Pancreas (tissue), 10 donors: ENCODE measurements around the gene HID1. TPM values are rescaled to one million over a fixed set of nuclear protein-coding genes. Genes with fewer than 3 reads are reported as not detected.

ENCODE experiments used
- ATAC-seq, 4 donors: fragments of 200-7000 bp; cut with Tn5 transposase; one replicate each; pipeline versions ENCODE4 v1.8.0 to v1.9.1; 2020; ENCODE audit warnings: mild to moderate bottlenecking in 4 of 4, moderate library complexity in 4 of 4
- DNase-seq, 6 donors: peaks; one replicate each; pipeline ENCODE4 v3.0.0-alpha.2; 2020
- FAIRE-seq: peaks from 2 replicates; lab custom pipeline; 2012; peaks lifted over from hg19 to GRCh38; lab: Jason Lieb, UNC
- H3K27ac ChIP-seq, 4 donors: fragments of 200-600 bp; sonication (generic); 1 replicate in 3 of 4; 2 replicates in 1 of 4; pipeline versions ENCODE4 v1.5.0 to v1.8.0; 2020
- H3K27me3 ChIP-seq, 4 donors: fragments of 200-600 bp; one replicate each; pipeline ENCODE4 v1.8.0; 2021
- H3K36me3 ChIP-seq, 3 donors: fragments of 200-600 bp; sonication (generic) in 1 of 3; one replicate each; pipeline versions ENCODE4 v1.5.0 to v1.8.0; 2020 to 2021
- H3K4me1 ChIP-seq, 3 donors: fragments of 200-600 bp; one replicate each; pipeline ENCODE4 v1.8.0; 2021
- H3K4me3 ChIP-seq, 4 donors: fragments of 200-600 bp; sonication (generic) in 2 of 4; one replicate each; pipeline versions ENCODE4 v1.5.0 to v1.8.0; 2020 to 2021
- H3K9me3 ChIP-seq, 4 donors: fragments of 200-600 bp; one replicate each; pipeline ENCODE4 v1.8.0; 2021
- CTCF ChIP-seq, 4 donors: fragments of 200-600 bp; sonication (generic) in 3 of 4; IDR thresholded peaks; one replicate each; pipeline versions ENCODE4 v1.5.0 to v1.8.0; 2021; ENCODE audit warnings: antibody characterized with exemption in 4 of 4
- WGBS, 2 donors: extraction: QIAGEN DNeasy Blood & Tissue Kit; methylation state at CpG; one replicate each; pipeline ENCODE4 v1.1.7; 2013; 5-methylcytosine and 5-hydroxymethylcytosine counted together
- intact Hi-C, 3 donors: fragments of 100-400 bp; cut with DNase I; formaldehyde crosslinking; loops; one replicate each; pipeline versions ENCODE4 v1.11.1 to v1.14.2; 2022
- polyA plus RNA-seq, 2 donors: library from polyadenylated mRNA; stranded (reverse); fragments of 200-250 nt; gene quantifications; one replicate each; pipeline ENCODE4 v1.2.3, GENCODE V29; 2013
- total RNA-seq, 6 donors: library from RNA; stranded (reverse); fragmentation: NEBNext Ultra II Directional in 4 of 6; extraction: Animal tissue kit (Norgen Biotek cat#: 25700) in 4 of 6; gene quantifications; one replicate each; pipeline versions ENCODE4 v1.2.1 to v1.2.4, GENCODE V29; 2021 to 2023
- donor health status: healthy with polysubstance abuse.
- donor health status: DM: no; HTN: no; CAD: no; lungs with moderate emphysema.
- donor health status: DM: no; HTN: no; CAD: no.
- donor health status: control.
- donor health status: control.
- donor health status: Bipolar disorder and iron deficiency.
- donor health status: DM: yes; HTN: yes; CAD: no.
- donor health status: DM: no; HTN: no; CAD: no.
- donor health status: DM: no; HTN: no; CAD: no.
- donor health status: DM: yes; HTN: yes; CAD: no.

Gene HID1
- total and polyA plus RNA-seq, 8 donors, result 76.7 to 262 (median 126) TPM

GRCh38 chr17:74919440-74920305, 52.9 kb downstream of the HID1 start:
- Histone ChIP-seq H3K9me3 (no peaks in the 10 kb centered on the region), H3K27ac (no peak overlapping the region), H3K27me3 (peaks cover 0 to 8% (median 4%) of the 10 kb centered on the region in 4 donors), H3K36me3 (no peaks in the 10 kb centered on the region), H3K4me3 (no peak overlapping the region), H3K4me1 (peaks cover 5 to 12% (median 8%) of the 10 kb centered on the region in 3 donors)
- peak in 1 of 4 donors; percentile 49 for ATAC-seq
- FAIRE-seq, result no peak
- TF ChIP-seq CTCF (IDR thresholded peaks at IDR 0.05), result no peak
- intact Hi-C loops, result no loop called here
- peak in 2 of 6 donors; percentile 21 to 70 for DNase-seq
- WGBS, 2 donors, result 62 to 69% methylated on average over 67 of the region's 67 CpGs

DNA sequence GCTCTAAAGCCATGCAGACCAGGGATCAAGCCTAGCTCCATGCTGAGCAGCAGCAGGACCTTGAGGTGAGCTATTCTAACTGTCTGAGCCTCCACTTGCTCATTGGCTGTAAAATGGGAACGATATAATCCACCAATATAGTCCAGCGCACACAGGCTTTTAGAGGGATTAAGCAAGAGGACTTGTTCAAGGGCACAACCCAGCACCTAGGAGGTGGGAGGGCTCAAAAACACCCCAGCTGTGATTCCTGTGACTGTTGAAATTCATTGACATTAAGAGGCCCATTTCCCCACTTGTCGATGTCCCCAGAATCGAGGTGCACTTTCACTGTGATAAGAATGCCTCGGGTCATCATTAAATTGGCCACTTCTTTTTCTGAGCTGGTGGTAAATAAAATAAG, 53.7 kb downstream of the HID1 start:
- Histone ChIP-seq H3K36me3 (no peaks in the 10 kb centered on the region), H3K4me1 (peaks cover 5 to 6% (median 5%) of the 10 kb centered on the region in 3 donors), H3K4me3 (no peak overlapping the region), H3K27ac (no peak overlapping the region), H3K9me3 (no peaks in the 10 kb centered on the region), H3K27me3 (peaks cover 0 to 3% (median under 1%) of the 10 kb centered on the region in 4 donors)
- DNase-seq (no peak), ATAC-seq (no peak), FAIRE-seq (no peak)
- TF ChIP-seq CTCF (IDR thresholded peaks at IDR 0.05), result no peak
- intact Hi-C loops, result no loop called here
- WGBS, 2 donors, result 76 to 87% methylated on average over 5 of the region's 5 CpGs

DNA sequence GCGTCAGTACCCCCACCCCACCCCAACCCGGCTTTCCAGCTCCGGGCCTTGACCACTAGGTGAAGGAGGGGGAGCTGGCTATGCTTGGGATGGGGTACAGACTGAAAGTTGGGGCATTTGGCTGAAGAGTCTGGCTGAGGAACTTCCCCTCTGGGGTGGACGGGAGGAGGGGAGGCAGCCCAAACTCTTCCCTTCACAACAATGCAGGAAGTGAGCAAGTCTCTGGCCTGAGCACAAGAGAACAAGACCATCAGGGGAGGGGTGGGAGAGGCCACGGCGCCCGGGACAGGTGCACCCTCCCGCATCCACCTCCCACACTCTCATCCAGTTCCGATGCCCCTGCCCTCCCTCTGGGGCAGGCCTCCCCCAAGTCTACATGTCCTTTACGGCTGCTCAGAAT, 55.1 kb downstream of the HID1 start:
- H3K4me1 ChIP-seq, result no peaks in the 10 kb centered on the region
- H3K4me3 ChIP-seq, result no peak overlapping the region
- no peaks in the 10 kb centered on the region for H3K36me3 ChIP-seq
- TF ChIP-seq CTCF (IDR thresholded peaks at IDR 0.05), result no peak
- peak in 2 of 4 donors; percentile 13 to 36 for ATAC-seq
- H3K9me3 ChIP-seq, result no peaks in the 10 kb centered on the region
- no peaks in the 10 kb centered on the region for H3K27me3 ChIP-seq
- 61 to 76% methylated on average over 10 of the region's 10 CpGs for WGBS, 2 donors
- no peak overlapping the region for H3K27ac ChIP-seq
- no peak for DNase-seq
- intact Hi-C loops, result no loop called here
- FAIRE-seq, result no peak

- no peak for TF ChIP-seq CTCF (IDR thresholded peaks at IDR 0.05)
- Histone ChIP-seq H3K4me3 (no peak overlapping the region), H3K27me3 (no peaks in the 10 kb centered on the region), H3K36me3 (no peaks in the 10 kb centered on the region), H3K9me3 (no peaks in the 10 kb centered on the region), H3K4me1 (no peaks in the 10 kb centered on the region), H3K27ac (no peak overlapping the region)
- 77 to 86% methylated on average over 11 of the region's 11 CpGs for WGBS, 2 donors
- ATAC-seq (no peak), DNase-seq (no peak), FAIRE-seq (no peak)
- intact Hi-C loops, result no loop called here
Observed at GRCh38 chr17:74916851-74917199, 55.7 kb downstream of the HID1 start.
